ENCODE results near the gene SORCS3.

SORCS3 gene

GRCh38 chr10:105269689-105270088, 628.6 kb downstream of the SORCS3 start:
- no peak for TF ChIP-seq CTCF (IDR thresholded peaks at IDR 0.05; ENCODE audit: extremely low read depth, missing control alignments)
- DNase-seq (ENCODE audit: low spot score), result no peak

GRCh38 chr10:105274556-105275070, 633.5 kb downstream of the SORCS3 start:
- TF ChIP-seq CTCF (IDR thresholded peaks at IDR 0.05; ENCODE audit: extremely low read depth, missing control alignments), result no peak
- DNase-seq (ENCODE audit: low spot score), result no peak

- DNase-seq (ENCODE audit: low spot score), result no peak
- no peak for TF ChIP-seq CTCF (IDR thresholded peaks at IDR 0.05; ENCODE audit: extremely low read depth, missing control alignments)
Observed at GRCh38 chr10:105278439-105278838, 637.3 kb downstream of the SORCS3 start.

- no peak for TF ChIP-seq CTCF (IDR thresholded peaks at IDR 0.05; ENCODE audit: extremely low read depth, missing control alignments)
Observed at GRCh38 chr10:105279101-105279500, 638.0 kb downstream of the SORCS3 start.

GRCh38 chr10:105280895-105281294, 639.8 kb downstream of the SORCS3 start:
- no peak for TF ChIP-seq CTCF (IDR thresholded peaks at IDR 0.05; ENCODE audit: extremely low read depth, missing control alignments)
- DNase-seq (ENCODE audit: low spot score), result no peak

More at GRCh38 chr10:105279101-105279500, 638.0 kb downstream of the SORCS3 start:
- no peak for DNase-seq (ENCODE audit: low spot score)

- no peak for DNase-seq (ENCODE audit: low spot score)
- no peak for TF ChIP-seq CTCF (IDR thresholded peaks at IDR 0.05; ENCODE audit: extremely low read depth, missing control alignments)
Observed at GRCh38 chr10:105284476-105285215, 643.6 kb downstream of the SORCS3 start.

GRCh38 chr10:105288026-105288425, 646.9 kb downstream of the SORCS3 start:
- TF ChIP-seq CTCF (IDR thresholded peaks at IDR 0.05; ENCODE audit: extremely low read depth, missing control alignments), result no peak
- DNase-seq (ENCODE audit: low spot score), result no peak
